GM19351 (cell line): ENCODE results near the gene EGFL8.
"Not testable (repeated sequence)": the region's sequence is repeated elsewhere in the genome, so short reads cannot be mapped to it uniquely, and the experiment has no call there.

Experiments used
- ATAC-seq: cut with Tn5 transposase; IDR thresholded peaks from one replicate; pipeline ENCODE4 v1.9.1; 2021; ENCODE audit warnings: mild to moderate bottlenecking, moderate library complexity; ENCODE audit not compliant: unreplicated experiment

Gene EGFL8

DNA sequence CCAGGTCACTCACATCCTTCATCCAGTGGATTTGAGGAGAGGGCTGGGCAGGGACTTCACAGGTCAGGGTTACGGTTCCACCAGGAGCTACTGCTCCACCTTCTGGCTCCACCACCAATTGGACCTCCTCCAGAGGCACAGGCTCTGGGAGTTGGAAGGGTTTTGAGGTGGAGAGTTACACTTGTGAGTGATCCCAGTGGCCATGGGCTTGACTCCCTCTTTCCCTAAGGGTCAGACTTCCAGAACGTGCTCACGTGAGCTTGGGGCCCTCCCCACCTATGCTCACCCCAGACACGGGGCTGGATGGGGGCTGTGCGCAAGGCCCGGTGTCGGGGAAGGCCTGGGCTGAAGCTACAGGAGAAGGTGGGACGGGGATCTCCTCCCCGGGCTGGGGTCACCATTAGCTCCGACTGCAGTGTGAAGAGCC lies 18.2 kb downstream of the EGFL8 start:
- ATAC-seq: no peak

DNA sequence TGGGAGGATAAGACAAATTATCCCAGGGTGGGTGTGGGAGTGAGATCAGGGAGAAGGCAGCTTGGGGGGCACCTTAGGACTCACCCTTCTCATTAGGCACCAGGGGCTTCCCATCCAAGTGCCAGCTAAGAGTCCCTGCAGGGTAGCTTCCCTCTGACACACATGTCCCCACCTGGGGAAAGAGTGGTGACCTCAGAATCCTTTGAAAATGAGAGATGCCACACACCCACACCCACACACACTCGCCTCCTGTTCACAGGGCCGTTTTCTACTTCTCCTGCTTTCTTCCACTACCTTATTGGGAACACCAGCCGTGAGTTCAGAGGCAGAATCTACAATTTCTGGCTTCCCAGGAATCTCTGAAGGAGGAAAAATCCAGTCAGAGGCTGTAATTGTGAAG lies 18.6 kb downstream of the EGFL8 start:
- ATAC-seq: no peak

DNA sequence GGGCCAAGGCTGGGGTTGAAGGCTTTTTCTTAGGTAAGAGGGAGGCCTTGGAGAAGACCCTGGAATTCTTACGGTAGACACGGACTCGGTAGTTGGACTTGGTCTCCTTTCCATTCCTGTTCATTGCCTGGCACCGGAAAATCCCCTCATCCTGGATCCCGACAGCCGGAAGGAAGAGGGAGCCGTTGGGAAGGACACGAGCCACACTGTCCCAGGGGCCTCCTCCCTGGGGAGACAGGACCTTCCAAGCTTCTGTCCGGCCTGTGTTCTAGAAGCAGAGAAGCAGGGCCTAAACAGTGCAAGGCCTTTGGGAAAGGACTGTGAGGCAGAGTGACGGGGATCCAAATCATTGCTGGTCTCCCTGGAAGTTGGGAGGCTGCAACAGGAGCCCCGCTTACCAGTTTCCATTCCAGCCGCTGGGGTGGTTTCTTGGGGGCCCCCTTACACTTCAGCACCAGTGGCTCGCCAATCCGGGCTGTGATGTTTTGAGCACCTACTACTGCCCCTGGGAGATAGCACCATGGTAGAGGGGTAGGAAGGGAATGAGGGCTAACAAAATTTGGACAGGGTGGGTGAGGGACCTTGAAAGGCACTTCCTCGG lies 19.2 kb downstream of the EGFL8 start:
- ATAC-seq: no peak

DNA sequence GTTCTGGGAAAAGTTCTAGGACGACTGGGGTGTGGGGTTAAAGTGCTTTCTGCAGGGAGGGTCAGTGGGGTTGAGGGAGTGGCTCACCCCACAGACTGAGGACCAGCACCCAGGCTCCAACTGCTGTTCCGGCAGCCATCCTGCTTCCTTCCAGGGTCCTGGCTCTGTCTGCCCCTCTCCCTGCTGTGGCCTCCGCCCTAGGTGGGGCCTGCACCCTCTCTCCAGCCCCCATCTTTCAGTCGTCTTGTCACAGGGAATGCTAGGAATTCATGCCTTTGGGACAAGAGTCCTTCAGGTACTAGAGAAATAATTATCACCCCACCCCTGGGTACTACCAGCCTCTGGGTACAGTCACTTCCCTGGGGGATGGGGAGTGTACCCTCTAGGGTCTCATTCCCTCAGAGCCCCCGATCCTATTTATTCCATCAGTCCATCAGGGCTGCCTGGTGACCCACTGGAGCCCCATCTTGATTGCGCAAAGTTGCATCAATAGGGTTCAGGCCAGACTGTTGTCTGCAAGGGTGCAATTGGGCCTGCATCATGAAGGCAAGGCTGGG lies 19.8 kb downstream of the EGFL8 start, which contains the start of gene AGER:
Gene AGER (minus strand): TSS at position 170 of the 557 bp plus-strand sequence. CDS start 31 bp downstream, at position 139.
- ATAC-seq: no peak

DNA sequence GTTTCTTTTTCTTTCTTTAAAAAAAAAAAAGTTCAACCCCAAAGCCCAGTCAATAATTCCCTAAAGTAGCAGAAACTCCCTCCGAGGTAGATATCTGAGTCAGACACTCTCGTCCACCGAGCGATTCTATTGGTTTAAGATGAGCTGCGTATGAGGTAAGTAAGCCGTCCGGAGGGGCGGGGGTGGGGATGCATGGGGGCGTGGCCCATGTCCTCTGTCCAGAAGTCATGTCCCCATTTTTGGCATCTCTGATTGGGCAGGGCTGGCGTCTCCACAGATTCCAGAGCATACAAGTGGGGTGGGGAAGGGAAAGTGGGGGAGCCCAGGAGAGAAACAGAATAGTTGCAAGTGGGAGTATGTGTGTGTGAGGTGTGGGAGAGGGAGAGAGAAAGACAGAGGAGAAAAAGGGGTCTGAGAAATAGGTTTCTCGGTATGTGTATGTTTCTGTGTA lies 21.3 kb downstream of the EGFL8 start:
- ATAC-seq: not testable (repeated sequence)

DNA sequence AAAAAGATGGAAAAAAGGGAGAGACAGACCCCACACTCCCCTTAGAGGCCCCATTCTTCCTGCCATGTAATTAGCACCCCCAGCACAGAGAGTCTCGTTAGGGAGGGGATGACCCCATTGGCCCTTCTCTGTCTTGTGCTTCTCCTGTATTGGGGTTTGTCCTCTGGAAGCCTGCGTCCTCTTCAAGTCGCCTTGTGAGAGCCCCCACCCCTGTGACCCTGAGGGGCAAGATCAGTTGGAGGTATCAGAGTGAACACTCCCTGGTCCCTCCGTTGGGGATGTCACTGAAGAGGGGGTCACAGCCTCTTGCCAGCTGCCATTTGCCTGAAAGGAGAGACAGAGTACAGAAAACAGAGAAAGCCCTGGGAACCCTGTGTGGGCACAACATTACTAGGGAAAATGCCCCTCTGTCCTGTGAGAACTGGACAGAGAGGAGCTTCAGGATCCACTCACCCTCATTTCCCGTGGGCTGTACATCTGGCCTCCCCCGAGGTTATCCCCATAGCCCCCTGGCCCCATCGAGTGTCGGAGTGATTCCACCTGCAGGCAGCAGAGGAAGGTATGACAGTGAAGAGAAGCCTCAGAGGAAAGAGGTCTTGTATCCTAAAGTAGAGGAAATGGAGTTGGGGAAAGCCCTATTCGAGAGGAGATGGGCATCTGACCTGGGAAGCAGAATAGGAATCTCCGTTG lies 21.9 kb downstream of the EGFL8 start:
- ATAC-seq: not testable (repeated sequence)

DNA sequence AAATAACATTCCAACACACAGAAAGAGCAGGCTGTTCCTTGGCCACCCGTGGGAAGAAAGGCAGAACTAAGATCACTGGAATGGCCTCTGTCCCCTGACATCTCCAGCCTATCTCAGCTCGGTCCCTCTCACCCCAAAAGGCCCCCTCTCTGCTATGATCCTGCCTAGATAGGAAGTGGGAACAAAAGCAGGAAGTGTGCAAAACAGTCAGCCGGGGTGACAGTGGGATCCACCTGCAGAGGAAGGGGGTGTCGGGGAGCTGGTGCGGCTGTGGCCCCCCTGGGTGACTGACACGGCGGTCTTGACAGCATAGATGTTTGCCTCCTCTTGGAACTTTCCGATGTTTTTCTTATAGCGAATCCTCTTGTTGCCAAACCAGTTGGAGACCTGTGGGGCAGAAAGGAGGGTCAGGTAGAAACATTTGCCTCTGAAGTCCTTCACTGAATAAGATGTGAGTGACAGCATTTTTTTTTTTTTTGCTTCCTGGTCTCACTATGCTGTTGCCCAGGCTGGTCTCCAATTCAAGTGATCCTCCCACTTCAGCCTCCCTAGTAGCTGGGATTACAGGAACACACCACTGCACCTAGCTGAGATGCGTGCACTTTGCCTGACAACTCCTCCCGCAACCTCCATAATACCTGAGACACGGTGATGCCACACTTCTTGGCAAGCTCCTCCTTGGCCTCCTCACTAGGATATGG lies 22.8 kb downstream of the EGFL8 start:
- ATAC-seq: no peak

DNA sequence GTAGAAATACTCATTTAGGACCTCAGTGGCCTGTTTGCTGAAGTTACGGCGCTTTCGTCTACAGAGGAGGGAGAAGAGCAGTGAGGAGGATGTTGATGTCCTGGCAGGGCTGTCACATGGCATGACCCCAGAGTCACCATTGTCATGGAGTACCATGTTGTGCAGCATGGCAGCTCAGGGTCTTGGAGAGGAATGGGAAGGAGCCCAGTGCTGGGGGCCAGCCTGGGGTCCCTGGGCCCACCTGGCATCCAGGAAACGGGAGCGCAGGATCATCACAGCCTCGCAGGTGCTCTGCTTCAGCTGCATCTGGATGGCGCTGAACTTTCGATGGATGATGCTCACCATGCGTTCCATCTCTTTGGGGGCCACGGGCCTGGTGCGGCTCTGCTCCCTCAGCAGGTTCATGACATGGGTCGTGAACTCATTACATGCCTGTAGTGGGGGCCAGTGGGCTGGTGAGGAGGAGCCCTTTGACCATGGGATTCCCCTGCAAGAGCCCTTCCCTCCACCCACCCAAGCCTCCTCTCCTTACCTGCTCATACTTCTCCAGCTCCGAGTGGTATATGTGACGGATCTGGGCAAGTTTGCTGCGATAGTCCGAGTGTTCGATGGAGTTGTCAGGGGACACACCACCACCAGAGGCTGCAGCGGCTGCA lies 23.5 kb downstream of the EGFL8 start:
- not testable (repeated sequence) for ATAC-seq

DNA sequence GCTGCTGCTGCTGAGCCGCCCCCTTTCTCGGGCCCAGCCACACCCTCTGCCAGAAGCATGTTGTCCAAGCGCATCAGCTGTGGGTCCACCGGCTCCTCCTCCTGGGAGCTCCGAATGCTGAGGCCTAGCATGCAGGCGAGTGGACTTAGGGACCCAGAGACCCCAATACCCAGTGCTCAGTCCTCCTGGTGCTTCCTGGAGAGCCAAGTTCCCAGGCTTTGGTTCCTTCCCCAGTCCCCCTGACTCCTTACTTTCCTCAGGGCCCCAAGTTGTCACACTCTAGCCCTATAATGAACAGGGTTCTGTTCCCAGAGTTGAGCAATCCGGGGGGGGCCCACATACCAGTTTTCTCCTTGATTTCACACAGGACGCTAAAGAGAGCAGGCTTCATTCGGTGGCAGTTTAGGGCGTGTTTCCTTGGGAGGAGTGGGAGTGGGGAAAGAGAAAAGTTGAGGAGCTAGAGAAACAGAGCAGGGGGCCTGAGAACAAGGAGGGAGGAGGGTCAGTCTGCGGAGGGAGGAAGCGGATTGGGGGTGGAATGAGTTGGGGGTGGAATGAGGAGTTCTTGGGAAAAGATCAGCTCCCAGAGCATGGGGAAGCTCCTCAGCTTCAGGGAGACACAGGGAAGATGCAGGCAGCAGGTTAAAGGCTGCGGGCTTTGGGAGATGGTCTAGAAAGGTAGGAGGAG lies 24.1 kb downstream of the EGFL8 start:
- ATAC-seq: no peak

DNA sequence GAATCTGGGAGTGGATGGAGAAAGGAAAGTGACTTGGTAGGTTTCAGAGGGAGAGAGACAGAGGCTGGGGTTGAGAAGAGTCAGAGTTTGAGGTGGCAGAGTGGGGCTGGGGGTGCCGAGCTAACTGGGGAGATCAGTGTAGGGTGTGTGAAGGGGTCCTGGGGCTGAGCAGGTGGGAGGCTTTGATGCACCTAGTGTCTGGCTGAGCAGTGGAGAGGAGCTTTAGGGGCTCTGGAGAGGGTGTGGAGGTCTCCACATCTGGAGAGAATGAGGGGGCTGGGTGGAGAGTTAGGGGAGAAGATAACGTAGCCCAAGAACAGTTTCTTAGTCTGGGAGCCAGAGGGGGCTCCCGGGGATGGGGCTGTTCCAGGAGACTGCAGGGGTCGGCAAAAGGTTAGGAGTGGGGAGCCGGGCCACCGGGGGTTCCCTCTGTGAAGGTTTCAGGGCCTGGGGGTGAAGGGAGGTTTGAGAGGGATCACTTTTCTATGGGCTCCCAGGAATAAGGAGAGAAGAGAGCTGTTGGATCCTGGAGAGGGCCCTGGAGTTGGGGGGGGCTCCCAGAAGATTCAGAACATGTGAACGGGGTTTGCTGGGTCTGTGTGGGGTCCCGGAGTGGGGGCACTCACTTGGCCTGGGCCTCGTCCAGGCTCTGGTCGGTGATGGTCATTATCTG lies 24.8 kb downstream of the EGFL8 start:
- ATAC-seq: no peak

DNA sequence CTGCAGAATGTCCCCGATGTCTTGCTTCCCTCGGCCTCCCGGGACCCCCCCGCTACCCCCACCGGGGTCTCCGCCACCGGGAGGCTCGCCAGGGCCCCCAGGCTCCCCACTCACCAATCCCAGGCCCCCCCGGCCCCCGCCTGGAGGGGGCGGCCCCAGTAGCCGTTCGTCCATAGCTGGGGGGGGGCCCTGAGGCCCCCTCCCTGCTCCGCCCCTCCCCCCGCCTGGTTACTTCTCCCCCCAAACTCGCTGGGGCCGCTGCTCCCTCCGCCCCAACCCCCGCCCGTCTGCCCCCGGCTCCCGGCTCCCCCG lies 25.3 kb downstream of the EGFL8 start:
- no peak for ATAC-seq

DNA sequence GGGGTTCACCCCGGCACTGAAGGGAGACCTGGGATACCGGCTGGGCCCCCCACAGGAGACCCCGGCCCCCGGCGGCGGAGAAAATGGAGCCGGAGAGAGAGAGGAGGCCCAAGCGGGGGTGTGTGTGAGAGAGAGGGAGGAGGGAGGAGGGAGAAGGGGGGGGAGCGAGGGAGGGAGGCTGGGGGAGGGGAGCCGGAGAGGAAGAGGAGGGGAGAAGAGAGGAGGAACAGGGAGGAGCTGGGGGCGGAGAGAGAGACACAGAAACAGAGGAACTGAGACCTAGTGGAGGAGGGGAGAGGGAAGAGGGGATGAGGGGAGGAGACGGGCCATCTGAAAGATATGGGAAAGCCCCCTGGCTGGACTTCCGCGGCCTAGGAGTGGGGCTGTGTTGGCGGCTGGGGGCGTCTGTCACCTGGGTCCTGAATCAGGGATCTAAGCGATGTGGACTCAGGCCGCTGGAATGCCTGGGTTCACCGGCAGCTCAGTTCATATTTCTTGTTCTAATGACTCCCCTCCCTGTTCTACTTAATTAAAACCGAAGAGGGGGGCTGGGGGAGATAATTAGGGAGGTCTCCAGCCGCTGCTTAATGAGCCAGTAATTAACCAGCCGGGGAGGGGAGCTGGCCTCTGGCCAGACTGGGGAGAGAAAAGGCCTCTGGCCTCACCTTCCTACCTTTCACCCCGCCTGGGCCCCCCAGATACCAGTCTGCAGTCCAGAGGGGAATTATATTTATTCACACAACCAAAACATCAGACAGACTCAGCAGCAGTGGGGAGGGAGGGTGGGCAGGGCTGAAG lies 25.9 kb downstream of the EGFL8 start, which contains the start of gene PBX2:
Gene PBX2 (minus strand): TSS at position 149 of the 798 bp plus-strand sequence. CDS start 287 bp downstream, outside the sequence.
- peak; percentile 50 for ATAC-seq

DNA sequence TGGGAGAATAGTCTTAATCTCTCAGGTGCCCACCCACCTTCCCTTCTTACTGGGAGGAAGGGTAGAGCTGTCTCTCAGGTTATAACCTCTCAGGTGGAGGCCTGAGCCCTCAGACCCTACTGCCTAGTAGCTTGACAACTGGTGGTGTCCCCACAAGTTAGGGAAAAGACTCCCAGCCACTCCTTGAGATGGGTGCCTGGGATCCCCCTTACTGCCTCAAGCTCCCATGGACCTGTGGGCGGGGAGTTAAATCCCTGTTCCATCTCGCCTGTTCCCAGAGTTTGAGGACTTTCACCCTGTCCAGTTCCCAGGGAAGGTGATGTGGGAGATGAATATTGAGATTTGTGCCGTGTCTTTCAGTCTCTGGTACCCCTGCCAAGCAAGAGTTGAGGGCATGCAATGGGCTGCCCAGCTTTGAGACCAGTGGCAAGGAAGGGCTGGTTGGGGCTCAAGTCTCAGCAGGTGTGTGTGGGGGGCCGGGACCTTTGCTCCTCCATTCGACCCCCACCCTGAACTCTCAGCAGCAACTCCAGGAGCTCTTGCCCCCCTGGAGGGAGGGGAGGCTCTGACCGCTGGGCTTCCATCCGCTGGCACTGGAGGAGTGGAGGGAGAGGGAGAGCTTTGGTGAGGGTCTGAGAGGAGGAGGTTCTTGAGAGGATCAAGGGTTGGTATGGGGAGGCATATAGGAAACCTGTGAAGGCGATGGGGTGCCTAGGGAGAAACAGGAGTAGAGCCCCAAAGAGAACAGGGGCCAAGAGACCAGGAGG lies 26.7 kb downstream of the EGFL8 start:
- no peak for ATAC-seq

DNA sequence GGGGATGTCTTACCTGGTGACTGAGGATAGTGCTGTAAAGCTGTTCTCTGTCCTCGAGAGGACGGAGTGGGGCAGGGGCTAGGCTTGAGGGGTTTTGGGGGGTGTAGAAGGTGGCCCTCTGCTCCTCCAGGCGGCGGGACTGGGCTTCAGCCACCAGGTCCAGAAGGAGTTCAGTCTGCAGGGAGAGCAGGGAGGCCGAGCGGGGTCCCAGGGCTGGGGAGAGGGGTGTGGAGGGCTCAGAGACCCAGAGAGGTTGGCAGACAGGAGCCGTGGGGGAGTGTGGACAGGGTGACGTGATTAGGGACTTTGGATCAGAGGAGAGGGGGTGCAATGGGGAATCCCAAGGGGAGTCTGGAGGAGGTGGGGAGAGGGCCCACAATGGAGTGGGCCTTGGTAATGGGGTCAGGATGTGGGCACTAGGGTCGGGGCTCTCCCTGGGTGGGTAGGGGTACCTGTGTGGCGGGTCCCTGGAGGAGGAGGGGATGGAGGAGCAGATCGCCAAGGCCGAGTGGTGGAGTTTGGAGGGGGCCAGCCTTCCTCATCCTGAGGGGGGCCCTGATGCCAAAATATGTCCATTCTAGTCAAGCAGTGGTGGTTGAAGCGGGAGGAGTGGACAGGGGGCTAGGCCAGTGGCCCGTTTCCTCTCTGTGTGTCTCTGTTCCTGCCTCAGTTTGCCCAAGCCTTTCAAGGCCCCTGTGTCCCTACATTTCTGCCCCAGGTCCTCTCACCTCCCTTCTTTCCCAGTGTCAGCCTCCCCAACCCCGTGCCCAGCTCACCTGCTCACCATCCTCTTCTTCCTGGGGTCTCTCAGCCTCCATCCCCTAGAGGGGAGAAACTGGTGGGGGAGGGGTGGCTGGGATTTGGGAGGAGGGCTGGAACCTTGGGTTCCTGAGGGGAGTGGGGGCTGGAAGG lies 27.6 kb downstream of the EGFL8 start:
- no peak for ATAC-seq

DNA sequence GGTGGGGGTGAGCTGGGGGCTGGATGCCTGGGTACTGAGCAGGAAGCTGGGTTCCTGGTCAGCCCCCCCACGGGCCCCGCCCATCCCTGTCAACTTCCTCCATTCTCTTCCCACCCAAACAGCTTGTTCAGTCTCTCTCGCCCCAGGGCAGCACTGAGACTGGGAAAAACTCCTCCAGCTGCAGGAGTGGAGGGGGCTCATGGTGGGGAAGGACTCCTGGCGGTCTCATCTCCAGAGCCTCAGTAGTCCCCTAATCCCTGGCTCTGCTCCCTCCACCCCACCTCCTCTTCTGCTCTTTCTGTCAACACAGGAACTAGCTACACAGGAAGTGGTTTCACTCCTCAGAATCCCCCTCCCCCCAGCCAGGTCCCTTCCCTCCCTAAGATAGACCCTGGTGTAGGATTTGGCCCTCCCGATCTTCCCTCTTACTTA lies 28.2 kb downstream of the EGFL8 start, which contains the start of gene GPSM3:
Gene GPSM3 (minus strand): TSS at position 36 of the 432 bp plus-strand sequence. CDS start 130 bp downstream, outside the sequence.
- ATAC-seq: no peak

DNA sequence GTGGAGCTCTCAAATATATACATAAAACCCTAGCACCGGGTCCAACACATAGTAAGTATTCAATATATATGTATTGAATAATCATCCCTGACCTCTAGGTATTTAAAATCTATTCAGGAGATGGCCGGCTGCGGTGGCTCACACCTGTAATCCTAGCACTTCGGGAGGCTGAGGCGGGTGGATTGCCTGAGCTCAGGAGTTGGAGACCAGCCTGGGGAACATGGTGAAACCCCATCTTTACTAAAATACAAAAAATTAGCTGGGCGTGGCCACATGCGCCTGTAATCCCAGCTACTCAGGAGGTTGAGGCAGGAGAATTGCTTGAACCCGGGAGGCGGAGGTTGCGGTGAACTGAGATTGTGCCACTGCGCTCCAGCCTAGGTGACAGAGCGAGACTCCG lies 28.7 kb downstream of the EGFL8 start:
- not testable (repeated sequence) for ATAC-seq

DNA sequence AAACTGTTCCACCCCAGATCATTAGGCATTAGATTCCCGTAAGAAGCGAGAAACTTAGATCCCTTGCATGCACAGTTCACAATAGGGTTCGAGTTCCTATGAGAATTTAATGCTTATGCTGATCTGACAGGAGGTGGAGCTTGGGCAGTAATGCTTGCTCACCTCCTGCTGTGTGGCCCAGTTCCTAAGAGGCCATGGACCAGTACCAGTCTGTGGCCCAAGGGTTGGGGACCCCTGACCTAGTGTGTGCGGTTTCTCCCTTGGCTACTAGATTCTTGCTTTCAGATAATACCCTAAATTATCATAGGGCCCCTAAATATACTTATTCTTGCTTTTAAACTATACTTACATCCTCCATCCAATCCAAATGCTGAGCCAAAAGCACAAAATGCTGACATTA lies 30.0 kb downstream of the EGFL8 start:
- no peak for ATAC-seq
